GM19455 (cell line): Measurements from ENCODE around the gene IRF1.
"Not testable (repeated sequence)": the region's sequence is repeated elsewhere in the genome, so short reads cannot be mapped to it uniquely, and the experiment has no call there.

Source experiments
- ATAC-seq: cut with Tn5 transposase; IDR thresholded peaks from one replicate; pipeline ENCODE4 v1.9.1; 2021; ENCODE audit not compliant: unreplicated experiment

IRF1 gene, protein sequence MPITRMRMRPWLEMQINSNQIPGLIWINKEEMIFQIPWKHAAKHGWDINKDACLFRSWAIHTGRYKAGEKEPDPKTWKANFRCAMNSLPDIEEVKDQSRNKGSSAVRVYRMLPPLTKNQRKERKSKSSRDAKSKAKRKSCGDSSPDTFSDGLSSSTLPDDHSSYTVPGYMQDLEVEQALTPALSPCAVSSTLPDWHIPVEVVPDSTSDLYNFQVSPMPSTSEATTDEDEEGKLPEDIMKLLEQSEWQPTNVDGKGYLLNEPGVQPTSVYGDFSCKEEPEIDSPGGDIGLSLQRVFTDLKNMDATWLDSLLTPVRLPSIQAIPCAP

DNA sequence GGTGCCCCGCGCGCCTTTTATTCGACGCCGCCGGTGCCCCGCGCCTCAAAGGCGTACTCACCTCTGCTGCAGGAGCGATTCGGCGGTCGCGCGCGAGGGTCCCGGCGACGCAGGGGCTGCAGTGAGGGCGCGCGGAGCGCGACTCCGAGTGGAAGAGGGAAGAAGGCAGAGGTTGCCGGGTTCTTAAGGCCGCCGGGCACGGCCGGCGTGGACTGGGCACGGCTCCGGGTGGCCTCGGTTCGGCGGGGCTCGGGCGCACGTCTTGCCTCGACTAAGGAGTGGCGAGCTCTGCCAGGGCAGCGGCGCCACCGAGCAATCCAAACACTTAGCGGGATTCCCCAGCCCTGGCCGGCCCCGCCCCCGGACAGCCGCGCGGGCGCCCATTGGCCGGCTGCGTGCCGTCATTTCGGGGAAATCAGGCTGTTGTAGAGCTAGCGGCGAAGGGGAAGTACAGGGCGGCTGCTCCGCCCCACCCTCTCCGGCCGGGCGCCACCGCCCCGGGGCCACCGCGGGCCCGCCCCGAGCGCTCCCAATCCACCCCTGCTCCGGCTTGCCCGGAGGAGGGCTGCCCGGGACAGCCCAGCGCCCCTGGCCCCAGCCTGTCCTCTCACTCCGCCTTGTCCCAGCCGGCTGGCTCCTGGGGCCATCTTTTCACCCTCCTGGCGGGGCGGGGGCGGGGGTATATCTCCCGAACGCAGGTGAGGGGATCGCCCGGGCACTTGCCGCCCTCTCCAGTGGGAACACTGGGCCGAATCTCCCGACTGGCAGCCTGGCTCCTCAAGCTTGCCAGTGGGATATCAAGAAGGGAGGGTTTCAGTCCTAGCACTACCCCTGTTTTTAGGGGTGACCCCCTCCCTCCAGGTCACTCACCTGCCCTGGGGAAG is at the start of gene IRF1:
IRF1 (minus strand) TSS at position 290 of the 884 bp plus-strand sequence. CDS start 1,295 bp downstream, outside the sequence.
- ATAC-seq = peak; percentile 80

- ATAC-seq = no peak
These were observed 49.6 kb upstream of the IRF1 start for GRCh38 chr5:132540149-132540548.

- no peak for ATAC-seq
These were observed 49.1 kb upstream of the IRF1 start for GRCh38 chr5:132539716-132540115.

DNA sequence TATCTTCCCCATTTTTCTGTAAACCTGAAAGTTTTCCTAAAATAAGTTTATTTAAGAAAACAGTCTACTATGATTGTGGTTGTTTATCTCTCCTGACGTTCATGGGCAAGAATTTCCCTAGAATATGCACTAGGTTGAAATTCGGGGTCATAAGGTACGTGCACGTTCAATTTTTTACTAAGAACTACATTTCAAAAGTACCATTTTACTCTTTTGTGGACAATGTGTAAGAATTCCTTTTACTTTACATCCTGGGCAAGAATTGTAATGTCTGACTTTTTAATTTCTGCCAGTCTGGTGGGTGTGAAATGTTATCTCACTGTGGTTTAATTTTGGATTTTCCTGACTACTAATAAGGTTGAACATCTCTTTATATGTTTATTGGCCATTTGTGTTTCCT is 40.4 kb upstream of the IRF1 start:
- ATAC-seq = no peak

DNA sequence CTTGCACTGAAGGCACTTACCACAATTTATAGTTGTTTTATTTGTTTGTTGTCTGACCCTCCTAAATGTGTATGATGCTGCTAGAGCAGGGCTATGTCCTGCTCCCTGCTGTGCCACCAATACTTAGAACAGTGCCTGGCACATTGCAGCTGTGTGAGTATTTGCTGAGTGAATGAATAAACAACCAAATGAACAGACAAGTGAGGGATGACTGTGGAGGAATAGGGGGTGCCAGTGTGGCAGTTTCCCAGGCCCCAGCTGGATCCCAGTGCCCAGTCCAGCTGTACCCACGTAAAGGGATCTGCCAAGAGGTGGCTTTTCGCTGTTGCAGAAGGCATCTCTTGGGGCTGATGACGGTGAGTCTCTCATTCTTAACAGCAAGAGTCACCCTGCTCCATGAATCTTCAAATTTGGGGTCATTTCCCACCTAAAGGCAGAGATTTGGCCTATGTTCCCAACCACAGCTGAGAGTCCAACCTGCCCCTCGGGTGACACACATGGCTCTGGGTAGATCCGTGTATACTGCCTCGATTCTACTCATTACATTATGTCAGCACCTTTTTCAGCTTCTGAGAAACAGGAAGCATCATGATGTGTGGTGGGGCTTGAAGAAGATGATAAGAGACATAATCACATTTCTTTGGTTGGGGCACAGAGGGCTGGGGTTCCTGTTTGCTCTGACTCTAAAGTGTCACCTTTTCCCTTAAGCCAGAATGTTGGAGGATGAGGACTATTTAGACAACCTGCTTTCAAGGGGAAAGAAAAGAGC is 38.5 kb upstream of the IRF1 start:
- ATAC-seq = no peak

- ATAC-seq = no peak
These were observed 37.4 kb upstream of the IRF1 start for GRCh38 chr5:132528021-132528420.

GRCh38 chr5:132526974-132527564 is 36.5 kb upstream of the IRF1 start:
- ATAC-seq = no peak

GRCh38 chr5:132526290-132526973 is 35.9 kb upstream of the IRF1 start:
- peak; percentile 51 for ATAC-seq

DNA sequence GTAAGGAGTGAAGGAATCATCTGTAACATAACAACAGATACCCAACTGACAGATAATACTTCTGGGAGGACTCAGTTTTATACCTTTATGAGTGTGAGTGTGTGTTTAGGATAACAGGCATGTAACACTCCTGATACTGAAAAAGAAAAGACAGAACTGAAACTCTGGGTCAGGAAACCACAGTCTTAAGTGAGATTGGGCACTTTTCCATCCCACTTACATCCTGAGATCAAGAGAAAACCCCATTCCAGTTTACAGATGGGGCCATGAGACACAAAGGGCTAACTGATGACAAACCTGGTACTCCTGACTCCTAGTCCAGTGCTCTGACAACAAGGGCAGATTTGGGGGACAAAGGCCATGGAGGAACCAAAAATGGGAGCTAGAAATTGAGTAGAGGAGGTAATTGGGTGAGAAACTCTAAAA is 34.7 kb upstream of the IRF1 start:
- ATAC-seq = peak; percentile 65

GRCh38 chr5:132524877-132525276 is 34.3 kb upstream of the IRF1 start:
- ATAC-seq = not testable (repeated sequence)

GRCh38 chr5:132522067-132522466 is 31.5 kb upstream of the IRF1 start:
- not testable (repeated sequence) for ATAC-seq

- ATAC-seq = not testable (repeated sequence)
These were observed 23.2 kb upstream of the IRF1 start for GRCh38 chr5:132513618-132514336.

- ATAC-seq = no peak
These were observed 19.5 kb upstream of the IRF1 start for GRCh38 chr5:132510076-132510475.

DNA sequence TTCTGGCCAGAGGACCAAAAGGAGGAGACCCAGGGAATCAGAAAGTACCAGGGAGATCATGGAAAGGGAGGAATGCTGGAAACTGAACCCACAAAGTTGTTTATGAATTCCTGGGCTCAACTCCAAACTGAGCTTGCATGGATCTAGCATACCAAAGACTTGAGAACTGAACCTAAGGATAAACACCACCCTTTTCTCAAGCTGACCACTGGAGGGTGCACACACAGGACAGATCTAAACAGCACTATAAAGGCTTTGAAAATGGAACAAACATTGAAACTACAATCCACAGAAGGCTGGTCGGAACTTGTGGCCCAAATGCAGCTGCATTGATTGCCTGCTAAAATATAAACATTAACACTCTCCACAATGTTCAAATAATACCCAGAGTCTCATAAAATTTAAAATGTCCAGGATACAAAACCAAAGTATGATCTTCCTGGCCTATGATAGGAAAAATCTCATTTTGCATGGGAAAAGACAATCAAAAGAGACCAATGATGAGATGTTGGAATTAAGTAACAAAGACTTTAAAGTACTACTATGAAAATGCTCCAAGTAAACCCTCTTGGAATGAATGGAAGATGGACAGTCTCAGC is 15.6 kb upstream of the IRF1 start:
- peak; percentile 75 for ATAC-seq

DNA sequence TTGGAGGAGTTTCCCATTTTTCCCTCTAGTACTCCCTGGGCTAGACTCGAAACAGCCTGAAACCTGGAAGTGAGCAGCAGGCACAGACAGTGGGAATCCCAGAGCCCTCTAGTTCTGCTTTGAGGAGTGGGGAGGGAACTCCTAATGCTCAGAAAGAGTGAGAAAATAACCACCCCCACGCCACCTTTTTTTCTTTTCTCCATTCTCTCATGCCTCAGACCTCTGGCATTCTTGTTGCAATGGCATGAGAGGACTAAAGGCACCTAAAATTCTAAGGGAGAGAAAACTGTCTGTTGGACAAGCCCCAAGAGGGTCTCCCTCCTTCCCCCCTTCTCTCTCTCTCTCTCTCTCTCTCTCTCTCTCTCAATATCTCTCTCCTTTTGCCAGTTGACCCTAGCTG is 15.1 kb upstream of the IRF1 start:
- ATAC-seq = no peak

DNA sequence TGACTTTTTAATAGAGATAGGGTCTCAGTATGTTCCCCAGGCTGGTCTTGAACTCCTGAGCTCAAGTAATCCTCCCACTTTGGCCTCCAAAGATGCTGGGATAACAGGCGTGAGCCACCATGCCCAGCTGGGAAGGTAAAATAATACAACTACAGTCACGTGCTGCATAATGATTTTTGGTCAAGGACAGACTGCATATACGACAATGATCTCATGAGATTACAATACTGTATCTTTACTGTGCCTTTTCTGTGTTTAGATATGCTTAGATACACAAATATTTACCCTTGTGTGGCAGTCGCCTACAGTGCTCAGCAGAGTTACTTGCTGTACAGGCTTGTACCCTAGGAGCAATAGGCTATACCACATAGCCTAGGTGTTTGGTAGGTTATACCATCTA is 14.2 kb upstream of the IRF1 start:
- no peak for ATAC-seq

DNA sequence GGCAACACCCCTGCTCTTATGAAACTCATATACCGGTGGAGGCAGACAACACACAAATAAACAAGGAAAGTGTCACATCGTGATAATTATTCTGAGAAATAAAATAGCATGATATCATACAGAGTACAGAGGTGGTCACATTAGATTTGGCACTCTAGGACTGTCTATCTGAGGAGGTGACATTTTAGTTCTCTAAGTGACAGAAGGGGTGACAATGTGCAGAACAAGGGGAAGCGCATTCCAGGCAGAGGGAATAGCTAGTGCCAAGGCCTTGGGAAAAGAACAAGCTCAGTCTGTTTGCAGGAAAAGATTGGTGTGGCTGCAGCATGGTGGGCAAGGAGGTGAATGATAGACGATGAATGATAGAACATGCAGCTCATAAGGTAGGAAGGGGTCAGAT is 12.7 kb upstream of the IRF1 start:
- ATAC-seq = no peak

DNA sequence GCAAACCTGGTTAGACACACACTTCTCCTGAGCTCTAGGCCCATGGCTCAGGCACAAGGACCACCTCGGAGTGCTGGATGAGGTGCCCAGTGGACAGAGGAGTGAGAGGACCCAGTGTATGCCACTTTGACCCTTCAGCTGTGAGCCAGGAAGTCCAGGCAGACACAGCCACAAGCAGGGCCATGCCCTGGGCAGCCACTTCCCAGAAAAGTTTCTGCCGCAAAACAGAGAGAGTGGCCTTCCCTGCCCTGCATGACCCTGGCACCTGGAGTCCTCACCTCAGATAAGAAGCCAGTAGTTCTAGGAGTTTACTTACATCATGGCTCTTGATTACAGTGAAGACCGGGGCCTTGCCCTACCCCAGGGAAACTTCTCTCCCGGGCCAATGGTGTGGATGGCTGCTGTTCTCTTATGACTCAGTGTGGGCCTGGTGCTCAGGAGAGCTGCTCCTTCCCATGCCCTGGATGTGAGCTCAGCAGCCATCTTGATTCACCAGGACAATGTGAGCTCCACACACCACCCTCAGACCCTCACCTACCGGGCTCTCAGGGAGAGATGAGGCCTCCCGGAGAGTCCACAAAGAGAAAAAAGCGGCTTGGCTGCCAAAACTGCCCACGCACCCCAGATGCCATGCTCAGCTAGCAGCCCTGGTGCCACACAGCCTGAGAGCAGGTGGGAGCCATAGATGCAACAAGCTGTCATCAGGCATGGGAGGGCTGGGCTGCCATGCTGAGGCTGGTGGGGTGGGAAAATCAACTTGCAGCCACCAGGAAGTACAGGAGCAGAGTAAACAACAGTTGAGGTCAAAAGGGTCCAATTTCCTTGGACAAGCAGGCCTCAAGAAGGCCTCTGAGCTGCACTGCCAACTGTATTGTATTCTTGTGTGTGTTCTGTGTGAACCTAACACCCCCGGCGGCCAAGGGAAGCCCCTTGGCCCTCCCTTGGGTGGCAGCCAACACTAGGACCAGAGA is 11.7 kb upstream of the IRF1 start:
- ATAC-seq = no peak
